Posterior cingulate gyrus (tissue), 11 donors: Measurements from ENCODE around the gene THSD4.

ENCODE experiments used
- DNase-seq, 10 donors: peaks; one replicate each; pipeline versions ENCODE4 v3.0.0 to v3.0.0-alpha.2; 2020 to 2021; ENCODE audit warnings: mixed read lengths in 3 of 10
- intact Hi-C: fragments of 100-400 bp; cut with DNase I; formaldehyde crosslinking; loops from one replicate; pipeline ENCODE4 v1.15.1; 2023

The THSD4 gene

GRCh38 chr15:71502077-71502432 is 386.8 kb downstream of the THSD4 start:
- no peak for DNase-seq
- intact Hi-C loops, result no loop called here

- intact Hi-C loops, result no loop called here
- no peak for DNase-seq
Measured at GRCh38 chr15:71505962-71506361, 390.7 kb downstream of the THSD4 start.

GRCh38 chr15:71506946-71507345 is 391.7 kb downstream of the THSD4 start:
- DNase-seq, result no peak
- intact Hi-C loops, result no loop called here

GRCh38 chr15:71508081-71508682 is 392.9 kb downstream of the THSD4 start:
- intact Hi-C loops, result no loop called here
- DNase-seq, result no peak

GRCh38 chr15:71509139-71509538 is 393.9 kb downstream of the THSD4 start:
- no peak for DNase-seq
- intact Hi-C loops, result no loop called here

- intact Hi-C loops, result no loop called here
- DNase-seq, result no peak
Measured at GRCh38 chr15:71510763-71511162, 395.5 kb downstream of the THSD4 start.

- DNase-seq, result no peak
- intact Hi-C loops, result no loop called here
Measured at GRCh38 chr15:71511796-71512681, 396.8 kb downstream of the THSD4 start.

GRCh38 chr15:71512682-71513006 is 397.4 kb downstream of the THSD4 start:
- DNase-seq, result no peak
- intact Hi-C loops, result no loop called here

- intact Hi-C loops, result no loop called here
Measured at GRCh38 chr15:71515375-71516186, 400.3 kb downstream of the THSD4 start.

GRCh38 chr15:71517751-71518150 is 402.5 kb downstream of the THSD4 start:
- intact Hi-C loops, result no loop called here
- DNase-seq, result no peak

More at GRCh38 chr15:71515375-71516186, 400.3 kb downstream of the THSD4 start:
- DNase-seq, result no peak

- no peak for DNase-seq
- intact Hi-C loops, result no loop called here
Measured at GRCh38 chr15:71518661-71519060, 403.4 kb downstream of the THSD4 start.

GRCh38 chr15:71526060-71526820 is 411.0 kb downstream of the THSD4 start:
- intact Hi-C loops, result no loop called here
- no peak for DNase-seq

- no peak for DNase-seq
- intact Hi-C loops, result no loop called here
Measured at GRCh38 chr15:71529361-71529760, 414.1 kb downstream of the THSD4 start.

GRCh38 chr15:71530116-71530515 is 414.8 kb downstream of the THSD4 start:
- intact Hi-C loops, result no loop called here
- DNase-seq, result no peak

- DNase-seq, result no peak
- intact Hi-C loops, result no loop called here
Measured at GRCh38 chr15:71532994-71533393, 417.7 kb downstream of the THSD4 start.

GRCh38 chr15:71538181-71538580 is 422.9 kb downstream of the THSD4 start:
- intact Hi-C loops, result no loop called here
- no peak for DNase-seq

- DNase-seq, result no peak
- intact Hi-C loops, result no loop called here
Measured at GRCh38 chr15:71541746-71542145, 426.5 kb downstream of the THSD4 start.

GRCh38 chr15:71542836-71543235 is 427.6 kb downstream of the THSD4 start:
- DNase-seq, result no peak
- intact Hi-C loops, result no loop called here

- no peak for DNase-seq
- intact Hi-C loops, result no loop called here
Measured at GRCh38 chr15:71543413-71543812, 428.1 kb downstream of the THSD4 start.

GRCh38 chr15:71545223-71545760 is 430.0 kb downstream of the THSD4 start:
- DNase-seq, result no peak
- intact Hi-C loops, result no loop called here
